Upper lobe of left lung (tissue), 6 donors: Measurements from ENCODE around the gene MINDY4B. TPM values are rescaled to one million over a fixed set of nuclear protein-coding genes. Genes with fewer than 3 reads are reported as not detected.
"Not testable (repeated sequence)": the region's sequence is repeated elsewhere in the genome, so short reads cannot be mapped to it uniquely, and the experiment has no call there.

Experiments used
- ATAC-seq, 2 donors: fragments of 200-7000 bp; cut with Tn5 transposase; one replicate each; pipeline ENCODE4 v1.9.1; 2022; ENCODE audit warnings: mild to moderate bottlenecking in 2 of 2, moderate library complexity in 2 of 2; ENCODE audit not compliant: low FRiP score in 2 of 2
- DNase-seq, 2 donors: peaks; one replicate each; pipeline ENCODE4 v3.0.0-alpha.2; 2019 to 2020
- H3K27ac ChIP-seq, 4 donors: fragments of 200-600 bp; sonication (generic); one replicate each; pipeline ENCODE4 v1.5.1; 2016 to 2019
- H3K27me3 ChIP-seq, 4 donors: fragments of 200-600 bp; sonication (generic); one replicate each; pipeline ENCODE4 v1.5.1; 2017 to 2019
- H3K36me3 ChIP-seq, 4 donors: fragments of 200-600 bp; sonication (generic); one replicate each; pipeline ENCODE4 v1.5.1; 2016 to 2019
- H3K4me1 ChIP-seq, 4 donors: fragments of 200-600 bp; sonication (generic); one replicate each; pipeline ENCODE4 v1.5.1; 2018 to 2019
- H3K4me3 ChIP-seq, 4 donors: fragments of 200-600 bp; sonication (generic); one replicate each; pipeline ENCODE4 v1.5.1; 2017 to 2019; ENCODE audit warnings: mild to moderate bottlenecking in 2 of 4, moderate library complexity in 1 of 4
- H3K9me3 ChIP-seq, 4 donors: fragments of 200-600 bp; sonication (generic); one replicate each; pipeline ENCODE4 v1.5.1; 2018 to 2019
- EP300 ChIP-seq, 4 donors: sonication (generic); formaldehyde crosslinking; IDR thresholded peaks; one replicate each; pipeline ENCODE4 v1.5.1; 2017; ENCODE audit warnings: antibody characterized with exemption in 4 of 4, control low read depth in 2 of 4
- POLR2A ChIP-seq, 4 donors: fragments of 450-650 bp; IDR thresholded peaks; one replicate each; pipeline ENCODE4 v1.5.1; 2016 to 2017; ENCODE audit warnings: antibody characterized with exemption in 4 of 4, mild to moderate bottlenecking in 2 of 4
- POLR2AphosphoS5 ChIP-seq, 2 donors: sonication (generic); formaldehyde crosslinking; IDR thresholded peaks; one replicate each; pipeline ENCODE4 v1.5.1; 2017; ENCODE audit warnings: antibody characterized with exemption in 2 of 2
- WGBS, 2 donors: methylation state at CpG; one replicate each; pipeline ENCODE4 v1.1.5; 2017 to 2018; 5-methylcytosine and 5-hydroxymethylcytosine counted together
- total RNA-seq, 6 donors: library from RNA; depleted of rRNA in 4 of 6; stranded (reverse); fragments of >200 nt in 4 of 6; gene quantifications; one replicate each; pipeline versions ENCODE4 v1.1.0 to v1.2.1, GENCODE V29; 2016 to 2021
- TF ChIP-seq, protein P1 (sequence below), 6 experiments: fragments of 450-650 bp in 4 of 6; fragments of 200-600 bp in 2 of 6; sonication (generic) in 2 of 6; IDR thresholded peaks; one replicate each; pipeline ENCODE4 v1.5.1; 2016 to 2019; ENCODE audit warnings: antibody characterized with exemption in 6 of 6
- donor health status: DM: no; HTN: no; CAD: no; lungs with moderate emphysema.
- donor health status: DM: no; HTN: yes; CAD: no; lungs with severe emphysema.

Gene MINDY4B
- total RNA-seq, 6 donors from 2014 or later: not detected

GRCh38 chr3:150874666-150875219, 30.5 kb downstream of the MINDY4B start:
- DNase-seq: no peak
- no peaks in the 10 kb centered on the region for H3K27me3 ChIP-seq
- WGBS, 2 donors: 62 to 71% methylated on average over 1 of the region's 1 CpG
- H3K9me3 ChIP-seq: no peaks in the 10 kb centered on the region
- no peaks in the 10 kb centered on the region for H3K4me1 ChIP-seq
- no peaks in the 10 kb centered on the region for H3K36me3 ChIP-seq
- ATAC-seq: no peak
- TF ChIP-seq POLR2A (IDR thresholded peaks at IDR 0.05): no peak
- TF ChIP-seq, protein P1, sequence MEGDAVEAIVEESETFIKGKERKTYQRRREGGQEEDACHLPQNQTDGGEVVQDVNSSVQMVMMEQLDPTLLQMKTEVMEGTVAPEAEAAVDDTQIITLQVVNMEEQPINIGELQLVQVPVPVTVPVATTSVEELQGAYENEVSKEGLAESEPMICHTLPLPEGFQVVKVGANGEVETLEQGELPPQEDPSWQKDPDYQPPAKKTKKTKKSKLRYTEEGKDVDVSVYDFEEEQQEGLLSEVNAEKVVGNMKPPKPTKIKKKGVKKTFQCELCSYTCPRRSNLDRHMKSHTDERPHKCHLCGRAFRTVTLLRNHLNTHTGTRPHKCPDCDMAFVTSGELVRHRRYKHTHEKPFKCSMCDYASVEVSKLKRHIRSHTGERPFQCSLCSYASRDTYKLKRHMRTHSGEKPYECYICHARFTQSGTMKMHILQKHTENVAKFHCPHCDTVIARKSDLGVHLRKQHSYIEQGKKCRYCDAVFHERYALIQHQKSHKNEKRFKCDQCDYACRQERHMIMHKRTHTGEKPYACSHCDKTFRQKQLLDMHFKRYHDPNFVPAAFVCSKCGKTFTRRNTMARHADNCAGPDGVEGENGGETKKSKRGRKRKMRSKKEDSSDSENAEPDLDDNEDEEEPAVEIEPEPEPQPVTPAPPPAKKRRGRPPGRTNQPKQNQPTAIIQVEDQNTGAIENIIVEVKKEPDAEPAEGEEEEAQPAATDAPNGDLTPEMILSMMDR (IDR thresholded peaks at IDR 0.05): no peak
- TF ChIP-seq POLR2AphosphoS5 (IDR thresholded peaks at IDR 0.05): no peak
- no peak for TF ChIP-seq EP300 (IDR thresholded peaks at IDR 0.05)
- peak overlapping the region in 2 of 4 donors; percentile 32 to 42 for H3K27ac ChIP-seq
- H3K4me3 ChIP-seq: no peak overlapping the region

GRCh38 chr3:150871192-150871591, 34.0 kb downstream of the MINDY4B start:
- 79 to 81% methylated on average over 4 of the region's 4 CpGs for WGBS, 2 donors
- ATAC-seq (peak in 1 of 2 donors; percentile 68), DNase-seq (no peak)
- Histone ChIP-seq H3K36me3 (no peaks in the 10 kb centered on the region), H3K27ac (no peak overlapping the region), H3K27me3 (no peaks in the 10 kb centered on the region), H3K4me3 (no peak overlapping the region), H3K4me1 (no peaks in the 10 kb centered on the region), H3K9me3 (no peaks in the 10 kb centered on the region)
- TF ChIP-seq POLR2A (IDR thresholded peaks at IDR 0.05) (no peak), EP300 (IDR thresholded peaks at IDR 0.05) (no peak), POLR2AphosphoS5 (IDR thresholded peaks at IDR 0.05) (no peak)
- TF ChIP-seq, protein P1 (IDR thresholded peaks at IDR 0.05): no peak

- H3K27ac ChIP-seq: no peak overlapping the region
- ATAC-seq (no peak), DNase-seq (no peak)
- H3K4me3 ChIP-seq: no peak overlapping the region
- no peak for TF ChIP-seq POLR2A (IDR thresholded peaks at IDR 0.05)
- no peaks in the 10 kb centered on the region for H3K27me3 ChIP-seq
- H3K36me3 ChIP-seq: no peaks in the 10 kb centered on the region
- 52 to 66% methylated on average over 3 of the region's 3 CpGs for WGBS, 2 donors
- no peaks in the 10 kb centered on the region for H3K9me3 ChIP-seq
- no peaks in the 10 kb centered on the region for H3K4me1 ChIP-seq
Observed at GRCh38 chr3:150870406-150870805, 34.8 kb downstream of the MINDY4B start.

- ATAC-seq (no peak), DNase-seq (peak in 1 of 2 donors; percentile 35)
- Histone ChIP-seq H3K4me1 (no peaks in the 10 kb centered on the region), H3K27ac (no peak overlapping the region), H3K27me3 (no peaks in the 10 kb centered on the region), H3K9me3 (no peaks in the 10 kb centered on the region), H3K4me3 (no peak overlapping the region), H3K36me3 (no peaks in the 10 kb centered on the region)
- TF ChIP-seq EP300 (IDR thresholded peaks at IDR 0.05): no peak
- TF ChIP-seq, protein P1 (IDR thresholded peaks at IDR 0.05): no peak
- TF ChIP-seq POLR2A (IDR thresholded peaks at IDR 0.05): no peak
- WGBS, 2 donors: 59 to 73% methylated on average over 3 of the region's 3 CpGs
Observed at GRCh38 chr3:150868282-150868681, 37.0 kb downstream of the MINDY4B start.

DNA sequence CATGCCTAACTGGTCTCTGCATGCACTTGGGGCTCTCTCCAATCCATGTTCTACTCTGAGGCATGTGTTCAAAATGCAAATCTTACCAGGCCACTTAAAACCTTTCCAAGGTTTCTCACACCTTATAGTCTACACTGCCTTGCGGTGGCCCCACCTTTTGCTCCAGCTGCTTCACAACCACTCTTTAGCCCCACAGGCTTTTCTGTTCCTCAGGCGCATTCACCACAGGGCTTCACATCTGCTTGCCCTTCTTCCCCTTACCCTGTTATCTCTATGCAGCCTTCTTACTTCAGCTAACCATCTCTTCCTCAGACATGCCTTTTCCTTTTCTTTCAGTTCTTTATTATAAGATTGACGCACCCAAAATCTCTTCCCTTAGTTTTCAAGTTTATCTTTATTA, 37.8 kb downstream of the MINDY4B start:
- no peak for TF ChIP-seq EP300 (IDR thresholded peaks at IDR 0.05)
- TF ChIP-seq, protein P1 (IDR thresholded peaks at IDR 0.05): no peak
- DNase-seq (no peak), ATAC-seq (no peak)
- Histone ChIP-seq H3K9me3 (no peaks in the 10 kb centered on the region), H3K36me3 (no peaks in the 10 kb centered on the region), H3K4me3 (no peak overlapping the region), H3K4me1 (no peaks in the 10 kb centered on the region), H3K27ac (no peak overlapping the region), H3K27me3 (no peaks in the 10 kb centered on the region)
- 72 to 76% methylated on average over 3 of the region's 3 CpGs for WGBS, 2 donors

DNA sequence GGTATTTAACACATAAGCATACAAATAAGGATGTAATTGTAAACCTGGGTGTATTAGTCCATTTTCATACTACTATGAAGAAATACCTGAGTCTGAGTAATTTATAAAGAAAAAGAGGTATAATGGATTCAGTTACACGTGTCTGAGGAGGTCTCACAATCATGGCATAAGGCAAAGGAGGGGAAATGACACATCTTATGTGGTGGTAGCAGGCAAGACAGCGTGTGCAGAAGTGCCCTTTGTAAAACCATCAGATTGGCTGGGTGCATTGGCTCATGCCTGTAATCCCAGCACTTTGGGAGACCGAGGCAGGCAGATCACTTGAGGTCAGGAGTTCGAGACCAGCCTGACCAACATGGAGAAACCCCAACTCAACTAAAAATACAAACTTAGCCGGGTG, 41.3 kb downstream of the MINDY4B start:
- not testable (repeated sequence) for ATAC-seq, DNase-seq, H3K36me3 ChIP-seq, H3K4me1 ChIP-seq, H3K27ac ChIP-seq, H3K27me3 ChIP-seq, H3K4me3 ChIP-seq, H3K9me3 ChIP-seq
- 66 to 68% methylated on average over 5 of the region's 5 CpGs for WGBS, 2 donors
